IPS-NIHi11 (cell line): Measurements from ENCODE around the gene HAP1.
"Not testable (repeated sequence)": the region's sequence is repeated elsewhere in the genome, so short reads cannot be mapped to it uniquely, and the experiment has no call there.

Experiments used
- DNase-seq: peaks from one replicate; pipeline ENCODE4 v3.0.0; 2012; ENCODE audit warnings: mixed read lengths, low spot score

Gene HAP1, protein sequence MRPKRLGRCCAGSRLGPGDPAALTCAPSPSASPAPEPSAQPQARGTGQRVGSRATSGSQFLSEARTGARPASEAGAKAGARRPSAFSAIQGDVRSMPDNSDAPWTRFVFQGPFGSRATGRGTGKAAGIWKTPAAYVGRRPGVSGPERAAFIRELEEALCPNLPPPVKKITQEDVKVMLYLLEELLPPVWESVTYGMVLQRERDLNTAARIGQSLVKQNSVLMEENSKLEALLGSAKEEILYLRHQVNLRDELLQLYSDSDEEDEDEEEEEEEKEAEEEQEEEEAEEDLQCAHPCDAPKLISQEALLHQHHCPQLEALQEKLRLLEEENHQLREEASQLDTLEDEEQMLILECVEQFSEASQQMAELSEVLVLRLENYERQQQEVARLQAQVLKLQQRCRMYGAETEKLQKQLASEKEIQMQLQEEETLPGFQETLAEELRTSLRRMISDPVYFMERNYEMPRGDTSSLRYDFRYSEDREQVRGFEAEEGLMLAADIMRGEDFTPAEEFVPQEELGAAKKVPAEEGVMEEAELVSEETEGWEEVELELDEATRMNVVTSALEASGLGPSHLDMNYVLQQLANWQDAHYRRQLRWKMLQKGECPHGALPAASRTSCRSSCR

DNA sequence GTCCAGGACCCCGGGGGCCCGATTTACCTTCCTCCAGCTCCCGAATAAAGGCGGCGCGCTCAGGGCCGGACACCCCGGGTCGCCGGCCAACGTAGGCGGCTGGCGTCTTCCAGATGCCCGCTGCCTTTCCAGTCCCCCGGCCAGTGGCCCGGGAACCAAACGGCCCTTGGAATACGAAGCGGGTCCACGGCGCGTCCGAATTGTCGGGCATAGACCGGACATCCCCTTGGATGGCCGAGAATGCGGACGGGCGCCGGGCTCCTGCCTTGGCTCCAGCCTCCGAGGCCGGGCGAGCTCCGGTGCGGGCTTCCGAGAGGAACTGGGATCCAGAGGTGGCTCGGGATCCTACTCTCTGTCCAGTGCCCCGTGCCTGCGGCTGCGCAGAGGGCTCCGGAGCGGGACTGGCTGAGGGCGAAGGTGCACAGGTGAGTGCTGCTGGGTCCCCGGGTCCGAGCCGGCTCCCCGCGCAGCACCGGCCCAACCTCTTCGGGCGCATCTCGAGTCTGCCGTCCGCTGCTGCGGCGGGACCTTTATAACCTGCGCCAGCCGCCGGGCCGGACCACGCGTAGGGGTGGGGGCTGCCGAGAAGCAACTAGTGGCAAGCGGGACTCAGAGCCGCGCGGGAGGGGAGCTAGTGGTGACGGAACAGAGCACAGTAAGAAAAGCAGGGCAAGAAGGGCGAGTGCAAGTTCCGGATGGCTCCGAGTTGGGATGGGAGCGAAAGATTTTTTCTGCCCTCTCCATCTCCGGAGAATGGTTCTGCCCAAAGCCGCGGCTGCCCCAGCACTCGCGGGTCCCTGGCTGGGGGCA is at the start of gene HAP1:
TSS of gene HAP1 (minus strand) at position 505 of the 810 bp plus-strand sequence. CDS start at position 496, 9 bp downstream.
- peak; percentile 87 for DNase-seq

GRCh38 chr17:41782142-41782541 is 47.7 kb upstream of the HAP1 start:
- DNase-seq = no peak

DNA sequence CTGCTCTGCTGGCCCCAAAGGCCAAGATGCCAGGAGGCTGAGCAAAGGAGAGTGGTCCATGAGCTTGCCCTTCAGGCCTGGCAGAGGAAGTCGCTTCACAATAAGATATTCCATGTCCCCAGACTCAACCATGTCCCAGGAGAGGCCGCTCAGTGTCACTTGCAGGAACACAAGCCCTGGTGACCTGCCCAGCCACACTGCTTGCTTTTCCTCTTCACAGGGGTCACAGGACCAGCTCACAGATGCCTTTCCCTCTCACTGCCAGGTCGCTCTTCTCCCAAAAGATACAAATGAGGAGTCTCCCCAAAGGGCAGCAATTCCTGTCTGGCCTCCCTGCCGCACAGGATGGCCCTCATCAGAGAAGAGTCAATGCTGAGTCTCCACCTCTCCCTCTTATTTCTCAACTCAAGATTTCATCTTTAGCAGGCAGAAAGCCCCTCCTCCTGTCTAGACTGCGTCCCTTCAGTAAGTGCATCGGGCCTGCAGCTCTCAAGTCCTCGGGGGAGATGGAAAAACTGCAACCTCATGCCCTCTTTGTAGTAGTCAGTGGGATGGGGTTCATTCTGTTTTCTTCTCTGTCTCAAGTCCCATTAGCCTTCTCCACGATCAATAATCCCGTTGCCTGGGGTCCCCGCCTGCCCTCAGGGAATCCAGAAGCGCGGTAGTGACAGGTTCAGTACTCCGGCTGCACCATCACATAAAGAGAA is 47.1 kb upstream of the HAP1 start:
- no peak for DNase-seq

- no peak for DNase-seq
Observed at GRCh38 chr17:41779954-41780353, 45.5 kb upstream of the HAP1 start.

- no peak for DNase-seq
Observed at GRCh38 chr17:41777574-41778188, 43.2 kb upstream of the HAP1 start.

DNA sequence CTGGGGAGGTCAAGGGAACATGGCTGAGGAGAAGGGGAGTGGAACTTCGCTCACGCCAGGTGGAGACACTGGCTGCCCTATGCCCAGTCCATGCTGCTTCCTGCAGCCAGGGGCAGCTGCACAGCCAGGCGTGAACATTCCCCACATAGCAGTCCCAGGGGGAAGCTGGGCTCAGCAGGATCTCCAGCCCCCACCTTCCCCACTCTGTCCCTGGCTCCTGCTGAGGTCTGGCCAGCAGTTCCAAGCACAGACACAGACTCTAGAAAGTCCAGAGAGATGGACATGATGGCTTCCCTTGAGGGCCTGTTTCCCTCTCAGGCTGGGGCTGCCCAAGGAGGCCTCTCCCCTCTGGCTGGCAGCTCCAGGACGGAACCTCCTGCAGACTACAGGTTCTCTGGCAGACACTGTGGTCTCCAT is 42.7 kb upstream of the HAP1 start:
- DNase-seq = no peak

DNA sequence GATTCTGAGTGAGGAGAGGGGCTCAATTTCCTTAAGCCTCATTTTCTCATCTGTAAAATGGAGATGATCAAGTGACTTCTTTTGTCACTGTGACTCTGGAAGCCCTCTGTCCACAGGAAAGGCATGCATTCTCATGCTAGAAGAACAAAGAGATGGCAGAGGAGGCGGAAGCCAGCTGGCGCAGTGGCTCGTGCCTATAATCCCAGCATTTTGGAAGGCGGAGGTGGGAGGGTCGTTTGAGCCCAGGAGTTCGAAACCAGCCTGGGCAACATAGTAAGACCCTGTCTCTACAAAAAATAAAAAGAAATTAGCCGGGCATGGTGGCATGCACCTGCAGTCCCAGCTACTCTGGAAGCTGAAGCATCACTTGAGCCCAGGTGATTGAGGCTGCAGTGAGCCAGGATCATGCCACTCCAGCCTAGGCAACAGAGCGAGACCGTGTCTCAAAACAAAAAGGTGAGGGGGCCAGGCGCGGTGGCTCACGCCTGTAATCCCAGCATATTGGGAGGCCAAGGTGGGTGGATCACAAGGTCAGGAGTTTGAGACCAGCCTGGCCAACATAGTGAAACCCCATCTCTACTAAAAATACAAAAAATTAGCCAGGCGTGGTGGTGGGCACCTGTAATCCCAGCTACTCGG is 41.9 kb upstream of the HAP1 start:
- not testable (repeated sequence) for DNase-seq

- peak; percentile 68 for DNase-seq
Observed at GRCh38 chr17:41775394-41776226, 41.2 kb upstream of the HAP1 start.

GRCh38 chr17:41773731-41774193 is 39.3 kb upstream of the HAP1 start:
- DNase-seq = peak; percentile 15

DNA sequence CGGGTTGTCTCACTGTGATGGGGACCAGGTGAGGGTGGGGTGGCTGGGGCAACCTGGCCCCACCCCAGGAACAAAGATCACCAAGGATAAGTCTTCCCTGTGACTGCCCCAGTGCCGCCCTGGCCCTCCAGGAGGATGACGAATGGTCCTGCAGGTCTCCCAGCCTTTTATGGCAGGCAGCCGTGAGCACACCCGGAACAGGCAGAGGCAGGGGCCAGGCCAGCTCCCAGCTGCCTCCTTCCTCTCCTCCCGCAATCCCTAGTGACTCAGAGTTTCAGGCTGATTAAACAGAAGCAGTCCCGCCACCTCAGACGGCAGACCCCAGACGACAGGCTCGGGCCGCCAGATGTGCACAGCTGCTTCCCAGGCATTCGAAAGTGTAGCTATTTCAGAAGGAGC is 38.7 kb upstream of the HAP1 start:
- DNase-seq = peak; percentile 67

- peak; percentile 3 for DNase-seq
Observed at GRCh38 chr17:41772586-41773189, 38.2 kb upstream of the HAP1 start.

GRCh38 chr17:41772218-41772585 is 37.8 kb upstream of the HAP1 start:
- DNase-seq = peak; percentile 77

DNA sequence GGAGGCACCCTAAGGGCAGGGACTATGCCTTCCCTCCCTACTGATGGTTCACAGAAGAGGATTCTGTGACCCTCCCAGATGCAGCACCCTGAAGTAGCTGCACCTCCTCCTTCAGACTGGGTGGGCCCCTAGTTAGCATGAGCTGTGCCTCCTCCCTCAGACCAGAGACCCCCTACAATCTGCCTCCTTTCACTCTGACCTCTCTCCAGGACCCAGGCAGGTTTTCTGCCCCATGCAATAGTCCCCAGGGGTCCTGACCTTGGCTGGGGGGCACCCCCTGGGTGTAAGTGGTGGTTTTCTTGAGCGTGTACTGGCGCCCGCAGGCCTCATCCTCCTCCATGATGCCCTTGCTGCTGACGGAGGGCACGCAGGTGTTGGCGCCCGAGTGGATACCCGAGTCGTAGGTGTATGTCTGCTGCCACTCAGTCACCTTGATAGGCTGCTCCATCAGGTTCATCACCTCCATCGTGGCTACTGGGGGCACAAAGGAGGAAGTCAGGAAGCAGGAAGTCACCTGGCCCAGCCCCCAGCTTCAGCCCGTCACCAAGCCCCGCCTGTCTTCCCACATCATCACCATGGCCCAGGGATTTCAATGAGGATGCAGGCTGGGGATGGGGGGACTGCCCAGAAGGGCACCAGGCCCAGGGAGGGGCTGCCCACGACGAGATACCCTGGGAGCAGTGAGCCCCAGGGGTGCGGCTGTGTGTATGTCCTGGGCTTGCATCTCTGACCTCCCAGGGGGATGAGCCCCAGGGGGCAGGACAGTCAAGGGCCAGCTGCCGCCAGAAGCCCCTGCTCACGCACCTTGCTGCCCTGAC is 37.2 kb upstream of the HAP1 start:
- DNase-seq = peak; percentile 34

DNA sequence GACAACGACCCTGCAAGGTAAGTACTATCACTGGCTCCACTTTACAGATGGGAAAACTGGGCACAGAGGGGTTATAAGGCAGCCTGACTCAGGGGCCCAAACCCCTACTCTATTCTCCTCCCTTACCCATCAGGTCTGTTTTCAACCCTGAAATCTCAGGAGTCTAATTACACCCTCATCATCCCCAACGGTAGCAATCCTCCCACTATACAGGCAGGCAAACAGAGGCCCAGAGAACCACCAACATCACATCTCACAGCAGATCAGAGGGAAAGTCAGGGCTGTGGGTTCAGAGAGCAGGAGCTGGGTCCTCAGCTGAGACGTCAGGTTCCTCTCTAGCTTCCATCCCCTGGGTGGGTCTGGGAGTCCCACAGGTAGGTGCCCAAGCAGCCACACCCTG is 35.5 kb upstream of the HAP1 start:
- DNase-seq = no peak

GRCh38 chr17:41769346-41769862 is 35.0 kb upstream of the HAP1 start:
- no peak for DNase-seq

- DNase-seq = no peak
Observed at GRCh38 chr17:41768682-41769288, 34.3 kb upstream of the HAP1 start.

- DNase-seq = no peak
Observed at GRCh38 chr17:41767324-41768042, 33.0 kb upstream of the HAP1 start.
